GM21381 (cell line): Measurements from ENCODE around the gene TRPT1.

ENCODE experiments used
- ATAC-seq: cut with Tn5 transposase; IDR thresholded peaks from one replicate; pipeline ENCODE4 v1.9.1; 2021; ENCODE audit warnings: mild to moderate bottlenecking, moderate library complexity; ENCODE audit not compliant: unreplicated experiment

The TRPT1 gene

GRCh38 chr11:64258946-64259532 is 33.1 kb upstream of the TRPT1 start:
- no peak for ATAC-seq

- ATAC-seq: no peak
These were observed 32.4 kb upstream of the TRPT1 start for GRCh38 chr11:64258356-64258755.

GRCh38 chr11:64256300-64256699 is 30.3 kb upstream of the TRPT1 start:
- ATAC-seq: no peak

GRCh38 chr11:64255135-64256128 is 29.4 kb upstream of the TRPT1 start:
- no peak for ATAC-seq

GRCh38 chr11:64254326-64254725 is 28.3 kb upstream of the TRPT1 start:
- ATAC-seq: no peak

GRCh38 chr11:64253481-64253880 is 27.5 kb upstream of the TRPT1 start:
- no peak for ATAC-seq

- ATAC-seq: no peak
These were observed 27.1 kb upstream of the TRPT1 start for GRCh38 chr11:64253043-64253442.

- no peak for ATAC-seq
These were observed 26.3 kb upstream of the TRPT1 start for GRCh38 chr11:64252003-64252872.

- no peak for ATAC-seq
These were observed 25.7 kb upstream of the TRPT1 start for GRCh38 chr11:64251753-64252002.

GRCh38 chr11:64251016-64251752 is 25.2 kb upstream of the TRPT1 start, which contains the start of gene PLCB3:
Gene PLCB3, plus strand, starts transcription at chr11:64251530. Its CDS starts 120 bp downstream, at chr11:64251650.
- peak; percentile 33 for ATAC-seq

- ATAC-seq: no peak
These were observed 24.5 kb upstream of the TRPT1 start for GRCh38 chr11:64250415-64251015.

GRCh38 chr11:64249563-64250414 is 23.8 kb upstream of the TRPT1 start:
- ATAC-seq: no peak

GRCh38 chr11:64249038-64249437 is 23.1 kb upstream of the TRPT1 start:
- no peak for ATAC-seq

- no peak for ATAC-seq
These were observed 22.6 kb upstream of the TRPT1 start for GRCh38 chr11:64248578-64248977.

- ATAC-seq: no peak
These were observed 21.9 kb upstream of the TRPT1 start for GRCh38 chr11:64247729-64248531.

- peak; percentile 41 for ATAC-seq
These were observed 21.1 kb upstream of the TRPT1 start, which contains the start of gene PPP1R14B for GRCh38 chr11:64246871-64247728. Gene PPP1R14B, minus strand, starts transcription at chr11:64246943. Its CDS starts 270 bp downstream, at chr11:64246673.

- ATAC-seq: peak; percentile 5
These were observed 20.6 kb upstream of the TRPT1 start for GRCh38 chr11:64246621-64246870.
